HG03460 (cell line): ENCODE measurements around the gene SERP1.
"Not testable (repeated sequence)": the region's sequence is repeated elsewhere in the genome, so short reads cannot be mapped to it uniquely, and the experiment has no call there.

ENCODE experiments used
- ATAC-seq: cut with Tn5 transposase; IDR thresholded peaks from one replicate; pipeline ENCODE4 v1.9.1; 2021; ENCODE audit not compliant: unreplicated experiment

The SERP1 gene

DNA sequence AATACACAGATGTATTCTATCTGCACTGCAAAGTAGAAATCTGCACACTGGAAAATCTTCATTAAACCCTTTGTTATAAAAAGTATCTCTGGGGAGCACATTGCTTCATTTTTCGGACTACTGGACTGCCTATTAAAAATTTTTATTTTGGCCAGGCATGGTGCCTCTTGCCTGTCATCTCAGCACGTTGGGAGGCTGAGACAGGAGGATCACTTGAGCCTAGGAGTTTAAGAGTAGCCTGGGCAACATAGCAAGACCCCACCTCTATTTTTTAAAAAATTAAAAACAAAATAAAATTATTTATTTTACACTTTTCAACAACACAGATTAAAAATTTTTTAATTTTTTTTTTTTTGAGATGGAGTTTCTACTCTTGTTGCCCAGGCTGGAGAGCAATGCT is 6.0 kb downstream of the SERP1 start:
- no peak for ATAC-seq

DNA sequence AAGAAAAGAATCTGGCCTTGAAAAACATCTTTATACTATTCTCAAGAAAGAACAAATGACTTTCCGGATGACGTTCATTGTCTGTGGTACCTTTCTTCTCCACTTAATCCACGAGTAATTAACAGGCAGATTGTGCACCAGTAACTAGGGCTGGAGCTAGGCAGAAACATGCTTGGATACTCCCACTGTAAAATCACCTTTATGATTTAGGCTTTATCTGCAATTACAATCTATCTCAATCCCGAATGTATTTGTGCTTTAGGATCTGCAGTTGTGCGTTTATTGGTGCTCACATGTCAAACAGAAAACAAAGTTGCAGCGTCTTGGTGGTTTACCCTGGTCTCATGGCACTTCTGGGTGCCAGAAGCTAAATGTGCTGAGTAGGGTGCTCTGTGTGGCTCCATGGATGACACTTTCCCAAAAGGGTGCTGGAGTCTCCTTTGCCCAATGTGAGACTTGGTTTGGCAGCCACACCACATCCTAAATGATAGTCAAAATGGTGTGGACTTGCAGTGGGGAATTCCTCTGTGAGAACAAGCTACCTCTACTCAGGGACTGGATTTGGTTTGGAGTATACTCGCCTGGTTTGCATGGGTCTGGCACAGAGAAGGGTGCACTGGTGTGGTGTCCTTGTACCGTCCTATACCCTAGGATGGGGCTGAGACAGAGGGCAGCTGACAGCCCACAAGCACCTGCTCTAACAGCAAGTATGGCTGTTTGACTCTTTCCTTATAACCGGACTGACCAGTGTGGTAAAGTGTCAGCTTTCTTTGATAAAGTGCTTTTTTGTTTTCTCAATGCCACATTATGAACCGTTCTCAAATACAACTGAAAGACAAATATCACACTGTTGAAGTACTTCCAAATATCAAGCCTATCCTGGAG is 7.7 kb downstream of the SERP1 start:
- ATAC-seq = no peak

- ATAC-seq = no peak
These were observed 11.1 kb downstream of the SERP1 start for GRCh38 chr3:150535204-150535603.

- ATAC-seq = no peak
These were observed 14.5 kb downstream of the SERP1 start for GRCh38 chr3:150531775-150532174.

DNA sequence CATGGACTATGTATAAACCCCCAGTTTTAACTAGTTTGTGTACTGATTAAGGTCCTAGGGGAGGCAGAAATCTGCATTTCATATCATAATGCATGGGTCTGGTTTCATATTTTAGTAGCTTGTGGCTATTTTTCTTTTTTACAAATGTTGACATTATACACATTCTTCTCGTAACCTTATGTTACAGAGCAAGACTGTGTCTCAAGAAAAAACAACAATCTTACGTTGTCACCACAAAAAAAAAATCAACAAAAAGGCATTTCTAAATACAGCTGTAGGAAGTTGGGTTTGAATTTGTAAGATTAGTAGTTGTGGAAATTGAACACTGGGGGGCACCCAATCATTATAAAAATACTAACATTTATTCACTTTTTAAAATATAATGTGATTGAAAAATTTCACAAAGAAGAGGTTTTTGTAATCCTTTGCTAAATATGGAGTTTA is 17.9 kb downstream of the SERP1 start:
- no peak for ATAC-seq

GRCh38 chr3:150527464-150528255 is 18.6 kb downstream of the SERP1 start:
- ATAC-seq = no peak

GRCh38 chr3:150523538-150523937 is 22.8 kb downstream of the SERP1 start:
- no peak for ATAC-seq

- no peak for ATAC-seq
These were observed 24.8 kb downstream of the SERP1 start for GRCh38 chr3:150521463-150521862.

- no peak for ATAC-seq
These were observed 25.9 kb downstream of the SERP1 start for GRCh38 chr3:150520408-150520807.

GRCh38 chr3:150519026-150519425 is 27.3 kb downstream of the SERP1 start:
- no peak for ATAC-seq

DNA sequence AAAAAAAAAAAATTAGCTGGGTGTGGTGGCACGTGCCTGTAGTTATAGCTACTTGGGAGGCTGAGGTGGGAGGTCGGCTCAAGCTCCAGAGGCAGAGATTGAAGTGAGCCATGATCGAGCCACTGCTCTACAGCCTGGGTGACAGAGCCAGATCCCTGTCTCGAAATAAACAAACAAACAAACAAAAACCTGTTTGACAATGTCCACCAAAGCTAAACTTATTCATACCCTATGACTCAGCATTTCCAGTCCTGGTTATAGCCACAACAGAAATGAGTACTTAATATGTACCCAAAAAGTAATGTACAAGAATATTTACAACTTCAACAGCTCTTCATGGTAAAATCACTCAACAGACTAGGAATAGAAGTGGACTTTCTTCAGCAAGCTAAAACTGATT is 31.1 kb downstream of the SERP1 start:
- ATAC-seq = no peak

DNA sequence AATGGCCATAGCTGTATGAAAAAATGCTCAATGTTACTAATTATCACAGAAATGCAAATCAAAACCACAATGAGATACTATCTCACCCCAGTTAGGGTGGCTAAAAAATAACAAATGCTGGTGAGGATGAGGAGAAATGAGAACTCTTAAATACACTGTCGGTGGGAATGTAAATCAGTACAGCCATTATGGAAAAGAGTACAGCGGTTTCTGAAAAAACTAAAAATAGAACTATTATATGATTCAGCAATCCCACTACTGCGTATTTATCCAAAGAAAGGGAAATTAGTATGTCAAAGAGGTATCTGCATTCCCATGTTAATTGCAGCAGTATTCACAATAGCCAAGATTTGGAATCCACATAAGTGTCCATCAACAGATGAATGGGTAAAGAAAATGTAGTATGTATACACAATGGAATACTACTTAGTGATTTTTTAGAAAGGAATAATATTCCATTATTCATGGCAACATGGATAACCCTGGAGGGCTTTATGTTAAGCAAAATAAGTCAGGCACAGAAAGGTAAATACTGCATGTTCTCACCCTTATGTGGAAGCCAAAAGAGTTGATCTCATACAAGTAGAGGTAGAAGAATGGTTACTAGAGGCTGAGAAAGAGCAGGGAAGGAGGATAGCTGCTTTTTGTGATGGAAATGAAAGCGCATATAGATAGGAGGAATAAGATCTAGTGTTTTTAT is 35.0 kb downstream of the SERP1 start:
- ATAC-seq = no peak

- ATAC-seq = no peak
These were observed 36.5 kb downstream of the SERP1 start for GRCh38 chr3:150509780-150510179.

GRCh38 chr3:150508401-150508800 is 37.9 kb downstream of the SERP1 start:
- no peak for ATAC-seq

DNA sequence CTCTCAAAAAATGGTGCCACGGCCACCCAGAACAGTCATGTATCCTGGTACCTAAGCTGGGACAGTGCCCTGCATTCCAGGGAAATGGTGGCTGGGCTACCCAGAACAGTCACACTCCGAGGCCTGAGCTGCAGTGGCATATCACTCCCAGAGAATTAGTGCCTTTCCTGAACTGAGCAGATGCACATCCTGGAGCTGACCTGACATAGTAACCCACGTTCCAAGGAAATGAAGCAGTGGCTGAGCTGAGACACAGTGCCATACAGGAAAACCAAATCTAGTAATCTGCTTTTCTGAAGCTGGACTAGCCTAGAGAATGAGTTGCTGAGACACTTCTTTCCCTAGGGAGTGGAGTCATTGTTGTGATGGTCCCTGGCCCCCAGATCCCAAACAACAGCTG is 41.8 kb downstream of the SERP1 start:
- no peak for ATAC-seq

DNA sequence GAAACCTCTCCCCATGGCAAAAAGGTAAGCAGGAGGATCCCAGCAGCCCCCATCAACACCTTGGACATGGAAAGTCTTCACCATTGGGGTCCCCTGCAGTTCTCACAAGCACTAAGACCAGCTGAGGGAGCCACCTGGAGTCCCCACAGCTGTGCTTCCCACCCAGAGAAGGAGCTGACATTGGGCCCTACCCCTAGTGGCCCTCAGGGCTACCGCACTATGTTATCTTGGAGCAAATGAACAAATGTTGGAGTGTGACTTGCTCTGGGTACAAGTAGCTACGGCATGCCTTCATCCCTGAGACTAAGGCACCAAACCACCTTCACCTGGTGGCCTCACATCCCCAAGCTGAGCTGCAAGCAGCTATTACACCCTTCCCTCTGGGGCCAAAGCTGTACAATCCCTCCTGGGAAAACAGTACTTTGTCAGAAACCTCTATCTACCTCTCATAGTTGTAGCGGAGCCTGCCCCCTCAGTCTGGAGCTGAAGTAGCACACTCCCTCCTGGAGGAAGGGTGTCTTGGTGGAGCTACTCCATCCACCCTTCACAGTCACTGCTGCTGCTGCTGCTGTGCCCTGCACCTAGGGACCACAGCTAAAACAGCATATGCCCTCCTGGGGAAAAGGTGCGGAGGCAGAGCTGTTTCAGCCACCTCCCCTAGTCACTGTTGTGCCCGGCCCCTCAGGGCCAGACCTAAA is 42.7 kb downstream of the SERP1 start:
- ATAC-seq = no peak

- not testable (repeated sequence) for ATAC-seq
These were observed 45.3 kb downstream of the SERP1 start for GRCh38 chr3:150500960-150501359.

- ATAC-seq = no peak
These were observed 48.3 kb downstream of the SERP1 start for GRCh38 chr3:150497956-150498355.

- no peak for ATAC-seq
These were observed 50.6 kb downstream of the SERP1 start for GRCh38 chr3:150495563-150496168.

GRCh38 chr3:150495149-150495548 is 51.1 kb downstream of the SERP1 start:
- no peak for ATAC-seq
